Thyroid gland (tissue), 4 donors: ENCODE results near the gene CAMK1G. TPM values are rescaled to one million over a fixed set of nuclear protein-coding genes. Genes with fewer than 3 reads are reported as not detected.

Source experiments
- DNase-seq, 2 donors: peaks; one replicate each; pipeline ENCODE4 v3.0.0-alpha.2; 2019
- H3K27ac ChIP-seq, 3 donors: fragments of 200-600 bp; sonication (generic); 1 replicate in 2 of 3; 2 replicates in 1 of 3; pipeline ENCODE4 v1.5.1; 2016 to 2019; ENCODE audit warnings: mild to moderate bottlenecking in 1 of 3, moderate library complexity in 1 of 3
- H3K27me3 ChIP-seq: fragments of 200-600 bp; sonication (generic); one replicate; pipeline ENCODE4 v1.5.1; 2019
- H3K36me3 ChIP-seq, 2 donors: fragments of 200-600 bp; sonication (generic); one replicate each; pipeline ENCODE4 v1.5.1; 2016 to 2019
- H3K4me1 ChIP-seq, 2 donors: fragments of 200-600 bp; sonication (generic); one replicate each; pipeline ENCODE4 v1.5.1; 2017 to 2019
- H3K4me3 ChIP-seq, 3 donors: fragments of 200-600 bp; sonication (generic); replicated peaks in 1 of 3; 1 replicate in 2 of 3; 2 replicates in 1 of 3; pipeline ENCODE4 v1.5.1; 2016; ENCODE audit warnings: mild to moderate bottlenecking in 1 of 3
- H3K9me3 ChIP-seq: fragments of 200-600 bp; sonication (generic); one replicate; pipeline ENCODE4 v1.5.1; 2017
- CTCF ChIP-seq, 6 experiments: fragments of 200-600 bp in 3 of 6; fragments of 450-650 bp in 3 of 6; sonication (generic) in 3 of 6; IDR thresholded peaks; one replicate each; pipeline ENCODE4 v1.5.1; 2016 to 2019; ENCODE audit warnings: antibody characterized with exemption in 6 of 6, mild to moderate bottlenecking in 2 of 6, inconsistent platforms in 1 of 6, moderate library complexity in 1 of 6
- POLR2A ChIP-seq, 2 donors: fragments of 450-650 bp; IDR thresholded peaks; one replicate each; pipeline ENCODE4 v1.6.1; 2017; ENCODE audit warnings: antibody characterized with exemption in 2 of 2, mild to moderate bottlenecking in 2 of 2, moderate library complexity in 1 of 2
- WGBS, 2 donors: methylation state at CpG; one replicate each; pipeline ENCODE4 v1.1.5; 2017; 5-methylcytosine and 5-hydroxymethylcytosine counted together
- intact Hi-C: fragments of 100-400 bp; cut with DNase I; formaldehyde crosslinking; loops from one replicate; pipeline ENCODE4 v1.15.1; 2023
- total RNA-seq, 4 donors: library from RNA; depleted of rRNA; stranded (reverse); fragments of >200 nt; gene quantifications; one replicate each; pipeline ENCODE4 v1.2.3, GENCODE V29; 2016

The CAMK1G gene
- total RNA-seq, 4 donors from 2014 or later: not detected

- no peak overlapping the region for H3K4me3 ChIP-seq
- no peaks in the 10 kb centered on the region for H3K36me3 ChIP-seq
- H3K27ac ChIP-seq: no peak overlapping the region
- H3K4me1 ChIP-seq: peaks cover 15 to 25% of the 10 kb centered on the region in 2 donors
- no peak for DNase-seq
- no peaks in the 10 kb centered on the region for H3K9me3 ChIP-seq
- WGBS, 2 donors: 92 to 97% methylated on average over 6 of the region's 6 CpGs
- no peaks in the 10 kb centered on the region for H3K27me3 ChIP-seq
- no peak for TF ChIP-seq CTCF (IDR thresholded peaks at IDR 0.05)
- TF ChIP-seq POLR2A (IDR thresholded peaks at IDR 0.05): no peak
- intact Hi-C loops: no loop called here
These were observed 34.2 kb downstream of the CAMK1G start for GRCh38 chr1:209617755-209618154.

GRCh38 chr1:209618291-209618690, 34.8 kb downstream of the CAMK1G start:
- 95 to 100% methylated on average over 8 to 10 of the region's 11 CpGs for WGBS, 2 donors
- no peaks in the 10 kb centered on the region for H3K9me3 ChIP-seq
- no peak overlapping the region for H3K4me3 ChIP-seq
- TF ChIP-seq CTCF (IDR thresholded peaks at IDR 0.05): no peak
- TF ChIP-seq POLR2A (IDR thresholded peaks at IDR 0.05): no peak
- no peak overlapping the region for H3K27ac ChIP-seq
- H3K36me3 ChIP-seq: no peaks in the 10 kb centered on the region
- H3K27me3 ChIP-seq: no peaks in the 10 kb centered on the region
- peaks cover 15 to 25% of the 10 kb centered on the region in 2 donors for H3K4me1 ChIP-seq
- DNase-seq: no peak
- intact Hi-C loops: no loop called here

- Histone ChIP-seq H3K4me1 (peaks cover 15 to 25% of the 10 kb centered on the region in 2 donors), H3K36me3 (no peaks in the 10 kb centered on the region), H3K4me3 (no peak overlapping the region), H3K9me3 (no peaks in the 10 kb centered on the region), H3K27ac (no peak overlapping the region), H3K27me3 (no peaks in the 10 kb centered on the region)
- 76 to 78% methylated on average over 4 to 6 of the region's 6 CpGs for WGBS, 2 donors
- peak in 1 of 2 donors; percentile 17 for DNase-seq
- TF ChIP-seq CTCF (IDR thresholded peaks at IDR 0.05) (no peak), POLR2A (IDR thresholded peaks at IDR 0.05) (no peak)
- intact Hi-C loops: no loop called here
These were observed 35.4 kb downstream of the CAMK1G start for GRCh38 chr1:209618756-209619420.

GRCh38 chr1:209619696-209620486, 36.4 kb downstream of the CAMK1G start:
- Histone ChIP-seq H3K4me1 (peaks cover 15 to 25% of the 10 kb centered on the region in 2 donors), H3K27ac (no peak overlapping the region), H3K4me3 (no peak overlapping the region), H3K36me3 (no peaks in the 10 kb centered on the region), H3K27me3 (no peaks in the 10 kb centered on the region), H3K9me3 (no peaks in the 10 kb centered on the region)
- 88 to 90% methylated on average over 7 of the region's 7 CpGs for whole genome bisulfite sequencing, 2 donors
- DNase-seq: no peak
- TF ChIP-seq CTCF (IDR thresholded peaks at IDR 0.05): no peak
- TF ChIP-seq POLR2A (IDR thresholded peaks at IDR 0.05): no peak
- intact Hi-C loops: no loop called here

GRCh38 chr1:209620487-209620884, 37.0 kb downstream of the CAMK1G start:
- Histone ChIP-seq H3K4me1 (peaks cover 21 to 29% of the 10 kb centered on the region in 2 donors), H3K27me3 (no peaks in the 10 kb centered on the region), H3K27ac (no peak overlapping the region), H3K4me3 (no peak overlapping the region), H3K9me3 (no peaks in the 10 kb centered on the region), H3K36me3 (no peaks in the 10 kb centered on the region)
- DNase-seq: no peak
- 93 to 95% methylated on average over 3 of the region's 3 CpGs for WGBS, 2 donors
- TF ChIP-seq CTCF (IDR thresholded peaks at IDR 0.05): no peak
- no peak for TF ChIP-seq POLR2A (IDR thresholded peaks at IDR 0.05)
- intact Hi-C loops: no loop called here
